GM18517 (cell line): ENCODE measurements around the gene SETBP1.
A peak's percentile ranks its signal among the peaks of the same experiment; 100 is the strongest.
"Not testable (repeated sequence)": the region's sequence is repeated elsewhere in the genome, so short reads cannot be mapped to it uniquely, and the experiment has no call there.

ENCODE experiments used
- ATAC-seq: cut with Tn5 transposase; IDR thresholded peaks from one replicate; pipeline ENCODE4 v1.9.1; 2021; ENCODE audit warnings: mild to moderate bottlenecking, moderate library complexity; ENCODE audit not compliant: unreplicated experiment

SETBP1 gene

DNA sequence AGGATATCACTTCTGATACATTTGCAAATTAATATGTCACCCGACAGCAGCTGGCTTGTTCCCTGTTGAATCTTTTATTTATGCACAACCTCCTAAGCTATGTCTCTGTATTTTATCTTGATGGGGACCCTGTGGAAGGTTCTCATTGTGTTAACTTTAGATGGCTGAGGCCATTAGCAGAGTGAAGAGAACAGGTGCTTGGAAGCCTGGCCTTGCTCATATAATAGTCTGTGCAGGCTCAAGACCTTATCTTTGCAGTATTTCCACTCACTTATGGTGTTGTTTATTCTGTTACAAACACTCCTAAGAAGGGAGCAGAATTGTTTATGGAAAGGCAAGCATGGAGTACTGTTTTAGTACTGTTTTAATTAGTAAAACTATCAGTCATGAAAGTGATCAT is 107.6 kb downstream of the SETBP1 start:
- ATAC-seq = no peak

DNA sequence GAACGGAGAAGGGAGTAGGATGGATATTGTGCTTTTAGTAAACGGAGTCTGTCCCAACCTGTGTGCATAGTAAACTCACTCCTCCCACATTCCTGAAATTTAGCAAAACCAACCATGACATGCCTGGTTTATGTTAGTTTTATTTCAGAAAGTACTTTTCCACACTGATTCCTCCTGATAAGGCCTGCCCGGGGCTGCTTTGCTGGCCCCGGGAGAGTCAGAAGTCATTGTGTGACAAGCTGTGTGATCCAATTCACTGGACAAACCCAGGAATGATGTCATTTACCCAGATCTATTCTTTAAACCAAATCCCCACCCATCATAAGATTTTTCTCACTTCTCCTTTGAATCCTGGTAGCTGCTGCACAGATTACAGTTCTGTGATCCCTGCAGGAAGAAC is 109.0 kb downstream of the SETBP1 start:
- ATAC-seq = no peak

DNA sequence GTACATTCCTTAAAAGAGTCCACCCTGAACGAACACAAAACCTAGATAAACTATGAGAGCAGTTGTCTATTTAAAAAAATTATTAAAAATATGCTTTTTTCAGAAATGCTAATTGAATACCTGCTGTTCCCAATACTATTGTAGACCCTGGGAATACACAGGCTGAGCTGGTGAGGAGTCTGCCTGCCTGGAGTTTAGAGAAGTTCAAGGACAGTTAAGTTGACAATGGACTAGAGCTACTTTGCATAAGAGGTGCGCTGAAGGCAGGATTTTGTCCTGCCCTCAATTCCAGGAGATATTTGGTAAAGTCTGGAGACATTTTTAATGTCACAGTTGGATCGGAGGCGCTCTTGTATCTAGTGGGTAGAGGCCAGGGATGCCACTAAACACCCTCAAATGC is 110.2 kb downstream of the SETBP1 start:
- no peak for ATAC-seq

DNA sequence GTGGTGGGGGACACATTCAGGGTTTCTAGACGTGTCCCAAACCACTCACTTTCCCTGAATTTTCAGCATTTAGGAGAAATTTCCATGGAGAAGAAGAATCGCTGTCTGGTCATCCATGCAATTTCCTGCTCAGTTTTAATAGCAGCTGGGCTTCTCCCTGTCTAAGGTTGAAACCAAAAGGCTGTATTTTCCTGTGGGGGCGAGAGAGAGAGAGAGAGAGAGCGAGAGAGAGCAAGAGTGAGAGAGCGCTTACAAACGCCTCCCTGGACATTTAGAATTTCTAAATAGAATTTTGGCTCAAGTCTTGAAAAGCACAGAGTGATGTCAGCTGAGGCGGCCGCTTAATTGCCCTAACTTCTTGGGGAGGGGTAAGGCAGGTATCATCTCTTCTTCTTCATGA is 110.8 kb downstream of the SETBP1 start:
- no peak for ATAC-seq

DNA sequence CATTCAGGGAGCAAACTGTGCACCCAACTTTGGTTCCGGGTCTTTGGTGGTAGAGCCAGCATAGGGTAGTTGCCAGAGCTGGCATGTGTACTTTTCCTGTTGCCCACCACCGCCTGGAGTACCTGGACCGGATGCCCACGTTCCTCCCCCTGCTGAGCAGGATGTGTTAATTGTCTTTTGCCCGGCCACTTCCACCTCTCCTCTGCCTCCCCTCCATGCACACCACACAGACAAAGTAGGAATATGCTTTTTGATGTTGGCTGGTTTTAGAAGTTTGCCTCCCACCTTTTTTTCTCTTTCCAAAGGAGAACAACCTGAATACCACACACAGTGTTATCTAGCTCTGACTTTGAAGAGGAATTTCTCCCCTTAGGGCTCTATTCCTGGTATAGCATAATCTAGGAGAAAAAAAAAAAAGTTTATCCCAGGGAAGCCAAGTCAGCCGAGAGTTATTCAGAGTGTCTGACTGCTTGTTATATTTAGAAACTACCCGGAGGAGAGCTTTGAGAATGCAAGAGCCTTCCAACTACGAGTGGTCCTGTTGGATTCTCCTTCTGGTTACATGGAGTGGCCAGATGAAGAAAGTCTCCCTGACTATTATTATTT is 111.9 kb downstream of the SETBP1 start:
- ATAC-seq = no peak

DNA sequence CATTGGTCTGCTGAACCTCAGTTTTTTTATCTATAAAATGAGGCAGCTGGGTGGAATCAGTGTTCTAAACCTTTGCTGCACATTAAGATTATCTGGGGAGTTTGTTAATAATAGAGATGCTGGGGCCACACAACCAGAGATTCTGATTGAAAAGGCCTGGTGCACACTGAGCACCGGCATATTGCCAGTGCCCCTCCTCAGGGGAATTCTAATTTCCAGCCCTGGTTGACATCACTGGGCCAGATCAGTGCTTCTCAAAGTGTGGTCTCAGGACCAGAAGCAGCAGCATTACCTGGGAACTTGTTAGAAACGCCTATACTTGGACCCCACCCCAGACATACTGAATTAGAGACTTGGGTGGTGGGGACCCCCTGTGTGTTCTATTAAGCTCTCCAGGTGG is 112.5 kb downstream of the SETBP1 start:
- no peak for ATAC-seq

DNA sequence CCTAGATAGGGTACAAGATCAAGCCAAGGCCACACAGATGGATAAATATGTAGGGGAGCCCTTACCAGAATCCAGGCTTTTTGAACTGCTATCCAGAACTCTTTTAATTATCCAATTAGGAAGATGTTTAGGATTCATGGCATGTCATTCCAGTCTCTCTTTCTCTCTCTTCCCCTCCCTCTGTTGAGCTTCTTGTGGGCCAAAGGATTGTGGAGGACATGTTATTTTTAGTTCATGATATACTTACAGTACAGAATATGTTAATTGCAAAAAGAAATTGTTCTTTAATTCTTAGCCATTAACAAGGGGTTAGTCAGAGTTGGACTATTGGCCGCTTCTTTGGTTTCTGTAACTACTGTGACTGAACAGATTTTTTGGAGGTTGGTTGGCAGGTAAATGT is 113.0 kb downstream of the SETBP1 start:
- ATAC-seq = no peak

DNA sequence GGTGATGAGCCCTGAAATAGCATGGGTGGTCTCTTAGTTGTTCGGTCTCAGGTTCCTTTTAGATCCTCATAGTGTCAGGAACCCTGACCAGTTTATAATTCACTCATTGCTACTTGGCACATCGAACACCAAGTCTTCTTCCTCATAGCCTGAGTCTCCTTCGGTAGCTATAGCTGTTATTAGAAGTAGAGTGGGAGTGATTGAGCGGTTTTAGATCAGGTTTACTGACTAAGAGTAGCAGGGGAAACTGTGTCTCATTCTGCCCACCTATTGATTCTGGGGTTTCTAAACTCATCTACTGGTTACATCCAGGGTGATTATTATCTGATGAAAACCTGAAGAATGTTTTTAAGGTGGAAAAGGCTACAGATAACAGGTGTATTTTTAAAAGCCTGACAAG is 114.6 kb downstream of the SETBP1 start:
- no peak for ATAC-seq

DNA sequence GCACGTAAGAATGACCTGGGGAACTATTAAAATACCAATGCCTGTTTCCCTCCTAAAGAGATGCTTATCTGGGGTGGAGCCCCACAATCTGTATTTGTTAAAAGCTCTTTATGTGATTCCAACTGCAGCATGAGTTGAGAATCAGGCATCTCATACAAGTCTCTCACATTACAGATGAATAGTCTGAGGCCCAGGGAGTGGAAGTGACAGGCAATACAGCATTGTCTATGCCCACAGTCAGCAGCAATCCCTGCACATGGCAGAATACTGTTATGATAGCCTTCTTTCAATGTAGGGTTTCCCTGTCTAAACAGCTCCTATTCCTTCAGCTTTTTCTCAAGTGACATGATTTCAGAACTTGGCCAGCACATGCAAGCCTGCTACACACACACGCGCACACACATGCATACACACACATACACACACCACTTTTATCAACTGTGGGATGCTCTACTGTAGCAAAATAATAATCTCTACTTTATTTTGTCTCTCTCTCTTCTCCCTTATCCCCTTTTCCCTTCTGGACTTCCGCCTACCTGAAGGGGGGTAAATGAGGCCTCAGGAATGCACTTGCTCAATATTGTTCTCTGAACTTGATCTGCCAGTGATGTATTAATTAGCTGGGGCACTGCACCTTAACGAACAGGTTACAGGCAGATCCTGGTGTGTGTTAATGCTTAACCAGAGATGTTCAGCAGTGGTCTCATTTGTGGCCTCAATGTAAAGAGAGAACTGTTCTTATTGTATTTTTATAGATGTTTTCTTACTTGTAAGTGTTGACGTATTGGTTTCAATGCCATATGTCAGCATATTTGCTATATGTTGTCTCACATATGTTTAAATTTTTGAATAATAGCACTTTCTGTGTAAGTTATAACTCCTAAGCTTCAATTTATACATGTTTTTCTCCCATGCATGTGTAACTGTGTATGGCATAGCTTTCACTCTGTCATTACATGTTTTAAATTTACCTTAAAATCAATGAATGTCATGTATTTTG is 116.0 kb downstream of the SETBP1 start:
- ATAC-seq = no peak

DNA sequence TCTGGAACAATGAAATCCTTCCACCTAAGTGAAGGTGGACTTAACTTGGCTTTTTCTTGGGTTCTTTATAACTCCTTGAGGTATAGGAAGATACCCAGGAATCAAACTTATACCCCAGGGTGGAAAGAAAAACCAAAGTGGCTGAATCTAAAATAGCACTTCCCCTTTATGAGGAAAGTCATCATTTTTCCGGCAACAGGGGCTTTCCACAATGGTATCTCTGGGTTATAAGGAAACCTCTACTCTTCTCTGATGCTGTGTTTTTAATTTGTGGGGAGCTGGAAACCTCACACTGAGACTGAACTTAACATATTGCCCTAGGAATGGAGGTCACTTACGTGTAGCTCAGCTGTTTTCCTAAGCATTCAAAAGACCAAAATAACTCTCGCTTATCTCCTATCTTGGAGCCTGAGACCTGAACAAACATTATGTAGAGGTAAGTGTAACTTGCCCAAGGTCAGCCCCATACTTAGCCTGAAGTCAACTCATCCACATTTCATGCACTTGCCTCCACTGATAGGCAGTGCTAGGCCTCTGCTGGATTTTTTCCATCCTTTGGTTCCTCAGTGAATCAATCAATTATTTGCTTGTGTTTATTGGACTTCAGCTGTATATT is 117.9 kb downstream of the SETBP1 start:
- ATAC-seq = no peak

DNA sequence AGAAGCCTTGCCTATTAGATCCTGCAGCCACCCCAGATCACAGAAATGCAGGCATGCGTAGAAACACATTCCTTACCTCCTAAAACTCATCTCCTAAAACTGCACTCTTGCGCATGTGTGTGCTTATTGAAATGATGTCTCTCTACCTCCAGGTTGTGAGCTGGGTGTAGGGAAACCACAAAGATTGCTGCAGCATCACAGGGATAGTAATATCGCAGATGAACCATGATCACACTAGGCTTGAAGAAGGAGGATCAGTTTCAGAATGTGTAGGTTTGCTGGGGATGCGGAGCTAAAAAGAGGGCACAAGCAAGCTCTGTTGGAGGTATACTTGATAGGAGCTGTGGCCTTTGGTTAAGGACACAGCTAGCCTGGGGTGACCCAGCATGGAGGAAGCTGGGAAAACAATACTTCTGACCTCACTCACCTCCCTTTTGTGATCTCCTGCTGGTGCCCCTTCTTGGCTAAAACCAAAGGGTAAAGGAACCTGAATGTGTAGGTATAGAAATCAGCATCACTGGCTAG is 118.8 kb downstream of the SETBP1 start:
- peak; percentile 29 for ATAC-seq

DNA sequence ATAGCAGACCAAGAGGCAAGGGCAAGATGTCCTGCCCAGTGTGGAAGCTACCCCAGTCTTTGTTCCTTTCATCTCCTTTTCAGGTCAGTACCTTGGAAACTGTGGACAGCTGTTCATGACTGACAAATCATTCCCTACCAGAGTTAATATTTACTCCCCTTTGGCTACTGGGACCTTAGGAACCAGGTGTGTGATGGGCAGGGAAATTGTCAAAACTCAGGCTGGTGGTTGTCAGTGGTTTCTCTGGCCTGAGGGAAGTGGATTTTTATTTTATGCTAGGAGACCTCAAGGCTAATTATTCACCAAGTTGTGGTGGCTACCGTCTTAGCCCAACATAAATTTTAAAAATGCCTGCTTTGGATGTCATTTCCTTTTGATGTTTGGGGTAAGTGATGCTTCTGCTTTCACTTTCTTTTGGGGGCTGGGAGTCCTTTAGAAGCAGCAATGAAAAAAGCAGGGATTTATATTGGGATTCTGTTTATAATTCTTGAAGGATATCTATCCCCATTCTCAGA is 119.3 kb downstream of the SETBP1 start:
- ATAC-seq = peak; percentile 54

DNA sequence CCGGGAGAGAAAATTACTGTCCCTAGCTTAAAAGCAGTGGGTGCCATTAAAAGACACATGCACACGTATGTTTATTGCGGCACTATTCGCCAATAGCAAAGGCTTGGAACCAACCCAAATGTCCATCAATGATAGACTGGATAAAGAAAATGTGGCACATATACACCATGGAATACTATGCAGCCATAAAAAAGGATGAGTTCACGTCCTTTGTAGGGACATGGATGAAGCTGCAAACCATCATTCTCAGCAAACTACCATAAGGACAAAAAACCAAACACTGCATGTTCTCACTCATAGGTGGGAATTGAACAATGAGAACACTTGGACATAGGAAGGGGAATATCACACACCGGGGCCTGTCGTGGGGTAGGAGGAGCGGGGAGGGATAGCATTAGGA is 120.1 kb downstream of the SETBP1 start:
- ATAC-seq = not testable (repeated sequence)

DNA sequence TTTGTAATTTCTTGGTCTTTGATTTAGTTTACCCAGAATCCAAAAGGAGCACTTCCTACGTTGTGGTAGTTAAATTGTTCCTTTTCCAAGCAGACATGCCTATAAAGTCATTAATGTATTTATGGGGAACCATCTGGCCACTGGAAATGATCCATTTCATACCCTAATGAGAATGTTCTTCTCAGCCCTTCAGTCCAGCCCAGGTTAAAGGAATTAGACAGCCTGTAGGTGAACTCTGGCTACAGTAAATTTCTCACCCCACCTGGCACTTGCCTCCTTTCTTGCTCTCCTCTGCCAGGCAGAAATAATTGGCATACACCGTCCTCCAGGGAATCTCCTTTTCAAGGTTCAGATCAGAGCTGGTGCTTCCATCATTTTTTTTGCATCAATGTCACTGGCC is 121.1 kb downstream of the SETBP1 start:
- no peak for ATAC-seq

DNA sequence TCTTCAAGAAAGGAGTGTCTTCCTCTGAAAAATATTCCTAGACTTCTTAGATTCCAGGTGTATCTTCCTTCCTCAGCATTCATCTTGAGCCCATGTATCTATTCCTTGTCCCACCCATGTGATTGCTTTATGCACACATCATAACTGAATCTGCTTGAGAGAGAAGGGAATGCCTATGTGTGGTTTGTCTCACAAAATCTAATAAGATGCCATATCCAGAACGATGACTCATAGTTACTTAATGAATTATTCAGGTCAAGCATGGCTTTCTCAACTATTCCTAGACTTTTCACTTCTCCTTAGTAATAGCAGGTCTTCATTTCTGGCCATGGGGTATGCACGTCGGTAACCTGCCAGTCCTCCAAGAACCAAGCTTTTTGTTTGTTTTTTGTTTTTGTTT is 121.8 kb downstream of the SETBP1 start:
- ATAC-seq = no peak

DNA sequence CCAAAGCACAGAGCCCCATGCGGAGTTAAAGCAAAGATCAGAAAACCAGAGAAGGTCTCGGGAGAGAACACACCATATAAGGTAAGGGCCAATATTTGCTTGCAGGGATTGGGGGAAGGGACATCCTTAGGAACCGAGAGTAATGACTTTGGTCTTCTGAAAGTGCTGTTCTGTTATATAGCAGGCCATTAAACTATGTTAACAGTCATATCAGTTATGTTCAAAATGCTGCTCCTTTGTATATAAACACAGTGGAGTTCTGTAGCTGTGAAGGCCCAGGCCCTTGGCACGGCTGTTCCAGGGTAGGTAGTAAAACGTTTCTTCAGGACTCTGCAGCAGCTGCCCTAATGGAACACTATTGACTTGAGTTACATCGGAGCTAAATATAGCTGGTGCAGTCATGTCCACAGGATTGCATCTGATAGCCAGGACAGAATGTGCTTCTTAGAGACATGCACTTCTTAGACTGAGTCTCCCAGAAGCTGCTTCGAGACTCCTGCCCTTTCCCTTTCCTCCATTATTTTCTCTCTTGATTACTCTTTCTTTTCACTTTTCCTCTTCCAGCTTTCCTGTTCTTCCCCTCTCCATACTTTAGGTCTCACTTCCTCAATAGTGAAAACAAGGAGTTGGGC is 122.4 kb downstream of the SETBP1 start:
- ATAC-seq = no peak

DNA sequence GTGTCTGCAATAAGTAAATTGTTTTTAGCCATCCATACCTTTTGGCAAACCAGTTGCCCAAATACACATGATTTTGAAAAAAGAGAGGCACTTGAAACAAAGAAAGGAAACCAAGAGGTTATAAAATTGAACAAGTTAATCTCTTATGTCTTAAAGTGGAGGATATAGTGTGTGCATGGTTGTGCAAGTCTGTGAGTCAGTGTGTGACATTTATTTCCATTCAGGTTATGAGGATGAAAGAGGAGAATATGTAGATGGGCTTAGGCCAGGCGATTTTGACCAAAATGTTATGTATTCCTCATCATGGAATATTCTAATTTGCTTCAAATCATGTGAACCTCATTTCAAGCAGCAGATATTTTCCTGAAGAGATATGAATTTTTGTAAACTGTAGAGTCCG is 123.3 kb downstream of the SETBP1 start:
- ATAC-seq = no peak

DNA sequence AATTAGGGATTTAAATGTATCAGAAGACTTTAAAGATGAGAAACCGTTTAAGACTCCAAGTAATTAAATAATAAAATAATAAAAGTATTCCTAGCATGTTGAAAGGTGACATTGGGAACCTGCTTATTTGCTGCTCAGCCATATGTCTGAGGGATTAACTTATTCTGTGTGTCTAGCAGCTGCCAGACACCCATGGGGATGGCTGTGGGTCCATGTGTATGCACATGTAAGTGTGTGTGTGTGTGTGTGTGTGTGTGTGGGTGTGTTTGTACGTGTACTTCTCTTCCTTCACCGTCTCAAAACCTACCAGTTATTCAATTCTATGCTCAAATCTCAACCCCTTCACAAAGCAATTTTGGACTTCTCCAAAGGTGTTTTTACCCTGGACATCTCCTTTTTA is 124.5 kb downstream of the SETBP1 start:
- no peak for ATAC-seq

DNA sequence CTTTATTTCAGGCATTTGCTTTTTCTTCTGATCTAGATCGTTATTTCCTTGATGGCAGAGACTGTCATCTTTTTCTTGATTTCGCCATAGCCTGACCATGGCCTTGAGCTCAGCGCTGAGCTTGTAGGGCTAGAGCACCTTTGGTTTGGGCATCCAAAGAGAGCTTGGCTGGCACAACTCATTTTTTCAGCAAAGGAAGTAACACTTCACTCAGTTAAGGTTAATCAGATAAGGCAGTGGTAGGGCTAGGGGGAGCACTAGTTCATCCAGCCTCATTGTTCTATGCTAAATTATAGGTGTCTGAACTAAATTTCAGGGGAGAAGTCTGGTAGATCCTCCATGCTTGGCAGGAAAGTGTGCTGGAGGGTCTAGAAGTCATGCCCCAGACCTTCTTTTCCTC is 125.0 kb downstream of the SETBP1 start:
- no peak for ATAC-seq

DNA sequence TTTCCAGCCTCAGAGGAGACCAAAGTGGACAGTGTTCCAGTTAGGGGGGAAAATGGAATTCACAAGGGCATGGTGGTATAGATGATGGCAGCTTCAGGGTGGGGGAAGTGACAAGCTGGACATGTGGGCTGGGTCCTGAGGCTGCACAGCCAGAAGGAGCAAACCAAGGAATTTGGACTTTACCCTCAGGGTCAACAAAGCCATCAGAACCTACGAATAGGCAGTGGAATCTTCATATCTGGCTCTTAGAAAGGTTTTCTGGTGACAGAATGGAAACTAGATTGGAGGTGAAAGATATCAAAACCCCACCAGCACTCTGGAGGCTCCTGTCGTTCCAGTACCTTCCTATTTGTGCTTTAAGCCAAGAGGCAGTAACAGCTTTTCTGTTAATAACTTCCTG is 127.1 kb downstream of the SETBP1 start:
- ATAC-seq = no peak

DNA sequence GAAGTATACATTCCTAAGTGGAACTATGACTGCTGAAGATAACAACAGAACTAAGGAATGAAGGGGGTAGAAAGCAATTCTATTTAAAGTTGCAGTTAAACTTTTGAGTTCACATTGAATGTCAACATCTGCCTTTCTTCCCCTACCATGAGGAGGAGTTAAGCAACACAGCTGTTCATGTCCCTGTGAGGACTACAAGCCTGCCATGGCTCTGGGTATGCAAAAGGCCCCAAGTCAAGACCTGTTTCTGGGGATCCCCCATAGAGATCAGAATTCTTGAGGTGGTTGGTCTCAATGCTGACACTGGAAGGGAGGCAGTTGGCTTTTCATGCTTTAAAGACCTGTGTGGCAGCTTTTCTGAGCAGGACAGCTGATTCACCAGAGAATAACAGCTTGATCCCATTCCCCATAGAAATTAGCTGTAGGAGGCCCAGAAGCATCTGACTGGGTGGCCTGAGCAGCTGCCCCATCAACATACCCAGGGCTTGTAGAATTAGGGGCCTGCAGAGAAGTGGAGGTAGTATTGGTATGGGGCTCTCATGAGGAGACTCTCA is 131.0 kb downstream of the SETBP1 start:
- no peak for ATAC-seq
